HG02973 (cell line): ENCODE measurements around the gene OR6C65.
"Not testable (repeated sequence)": the region's sequence is repeated elsewhere in the genome, so short reads cannot be mapped to it uniquely, and the experiment has no call there.

Source experiments
- ATAC-seq: cut with Tn5 transposase; IDR thresholded peaks from one replicate; pipeline ENCODE4 v1.9.1; 2021; ENCODE audit warnings: moderate library complexity; ENCODE audit not compliant: unreplicated experiment

Gene OR6C65

DNA sequence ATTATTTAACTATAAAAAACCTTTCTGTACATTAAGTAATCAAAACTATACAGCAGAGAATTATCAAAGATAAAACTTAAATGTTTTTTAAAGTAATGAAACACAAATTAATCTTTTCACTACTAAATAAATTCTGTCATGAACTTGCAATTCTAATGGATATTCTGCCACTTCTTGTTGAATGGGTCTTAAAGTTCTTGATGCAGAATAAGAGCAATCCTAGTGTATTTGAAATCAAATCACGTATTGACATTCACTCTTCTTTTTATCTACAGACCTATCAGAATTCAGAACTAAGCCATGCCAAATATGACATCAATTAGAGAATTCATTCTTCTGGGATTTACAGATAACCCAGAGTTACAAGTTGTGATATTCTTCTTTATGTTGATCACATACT is at the start of gene OR6C65:
Gene OR6C65, plus strand, starts transcription at position 301 of the 400 bp plus-strand sequence. Its CDS starts 0 bp downstream, at position 301.
- no peak for ATAC-seq

DNA sequence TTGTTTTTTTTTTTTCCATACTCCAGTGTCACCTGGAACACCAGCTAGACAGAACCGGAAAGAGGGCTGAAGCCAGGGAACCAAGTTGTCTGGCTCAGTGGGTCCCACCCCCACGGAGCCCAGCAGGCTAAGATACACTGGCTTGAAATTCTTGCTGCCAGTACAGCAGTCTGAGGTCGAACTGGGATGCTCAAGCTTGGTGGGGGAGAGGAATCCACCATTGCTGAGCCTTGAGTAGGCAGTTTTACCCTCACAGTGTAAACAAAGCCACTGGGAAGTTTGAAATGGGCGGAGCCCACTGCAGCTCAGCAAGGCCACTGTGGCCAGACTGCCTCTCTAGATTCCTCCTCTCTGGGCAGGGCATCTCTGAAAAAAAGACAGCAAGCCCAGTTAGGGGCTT is 45.0 kb upstream of the OR6C65 start:
- ATAC-seq = not testable (repeated sequence)

DNA sequence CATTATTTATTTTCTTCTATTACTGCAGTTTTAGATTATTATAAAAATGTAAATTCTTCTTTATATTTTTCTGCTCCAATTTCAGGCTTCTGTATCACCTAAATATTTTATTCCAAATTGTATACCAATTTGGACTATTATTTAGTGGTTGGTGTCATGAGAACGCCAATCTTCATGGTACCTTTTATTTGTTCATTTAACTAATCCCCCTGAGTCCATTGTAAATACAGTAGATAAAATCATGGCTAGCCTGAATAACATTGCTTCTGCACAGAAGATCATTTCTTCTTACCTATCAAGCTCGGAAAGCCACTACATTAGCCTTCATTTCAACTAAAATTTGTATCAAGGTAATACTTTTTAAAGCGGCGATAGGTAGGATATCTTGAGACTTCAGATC is 37.7 kb upstream of the OR6C65 start, which contains the start of gene OR6C75:
Gene OR6C75, plus strand, starts transcription at position 301 of the 400 bp plus-strand sequence. CDS start 2,136 bp downstream, outside the sequence.
- no peak for ATAC-seq

DNA sequence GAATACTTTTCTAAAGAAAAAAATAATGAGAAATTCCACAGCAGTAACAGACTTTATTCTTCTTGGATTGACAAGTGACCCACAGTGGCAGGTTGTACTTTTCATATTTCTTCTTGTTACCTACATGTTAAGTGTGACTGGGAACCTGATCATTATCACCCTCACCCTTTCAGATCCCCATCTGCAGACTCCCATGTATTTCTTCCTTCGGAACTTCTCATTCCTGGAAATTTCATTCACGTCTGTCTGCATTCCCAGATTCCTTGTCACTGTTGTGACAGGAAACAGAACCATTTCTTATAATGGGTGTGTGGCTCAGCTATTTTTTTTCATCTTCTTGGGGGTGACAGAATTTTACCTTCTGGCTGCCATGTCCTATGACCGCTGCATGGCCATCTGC is 35.2 kb upstream of the OR6C65 start:
- no peak for ATAC-seq

DNA sequence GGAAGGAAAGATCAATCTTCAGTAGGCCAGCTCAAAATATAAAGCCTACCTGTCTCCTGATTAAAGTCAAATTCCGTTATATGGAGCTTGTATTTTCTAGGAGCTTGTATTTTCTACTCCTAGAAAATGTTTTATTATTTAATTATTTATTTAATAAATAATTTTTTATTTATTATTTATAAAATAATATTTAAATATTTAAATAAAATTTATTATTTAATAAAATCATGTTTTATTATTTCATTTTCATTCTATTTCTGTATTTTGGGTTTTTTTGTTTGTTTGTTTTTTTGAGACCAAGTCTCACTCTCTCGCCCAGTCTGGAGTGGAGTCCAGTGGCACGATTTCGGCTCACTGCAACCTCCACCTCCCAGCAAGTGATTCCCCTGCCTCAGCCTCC is 27.8 kb upstream of the OR6C65 start:
- no peak for ATAC-seq

DNA sequence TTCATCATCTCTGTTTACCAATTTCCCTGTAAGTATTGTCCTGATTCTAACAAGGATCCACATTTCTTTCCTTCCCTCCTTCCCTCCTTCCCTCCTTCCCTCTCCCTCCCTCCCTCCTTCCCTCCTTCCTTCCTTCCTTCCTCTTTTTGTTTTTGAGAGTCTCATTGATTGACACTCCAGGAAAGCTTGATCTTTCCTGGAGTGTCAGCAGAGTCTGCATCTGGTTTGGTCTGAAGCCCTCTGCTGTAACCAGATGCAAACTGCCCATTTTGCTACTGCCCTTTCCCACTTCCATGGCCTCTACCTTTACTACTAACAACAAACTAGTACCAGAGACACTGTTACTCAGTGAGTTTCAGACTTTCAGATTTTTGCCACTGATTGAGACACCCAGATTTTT is 14.4 kb upstream of the OR6C65 start:
- ATAC-seq = no peak

DNA sequence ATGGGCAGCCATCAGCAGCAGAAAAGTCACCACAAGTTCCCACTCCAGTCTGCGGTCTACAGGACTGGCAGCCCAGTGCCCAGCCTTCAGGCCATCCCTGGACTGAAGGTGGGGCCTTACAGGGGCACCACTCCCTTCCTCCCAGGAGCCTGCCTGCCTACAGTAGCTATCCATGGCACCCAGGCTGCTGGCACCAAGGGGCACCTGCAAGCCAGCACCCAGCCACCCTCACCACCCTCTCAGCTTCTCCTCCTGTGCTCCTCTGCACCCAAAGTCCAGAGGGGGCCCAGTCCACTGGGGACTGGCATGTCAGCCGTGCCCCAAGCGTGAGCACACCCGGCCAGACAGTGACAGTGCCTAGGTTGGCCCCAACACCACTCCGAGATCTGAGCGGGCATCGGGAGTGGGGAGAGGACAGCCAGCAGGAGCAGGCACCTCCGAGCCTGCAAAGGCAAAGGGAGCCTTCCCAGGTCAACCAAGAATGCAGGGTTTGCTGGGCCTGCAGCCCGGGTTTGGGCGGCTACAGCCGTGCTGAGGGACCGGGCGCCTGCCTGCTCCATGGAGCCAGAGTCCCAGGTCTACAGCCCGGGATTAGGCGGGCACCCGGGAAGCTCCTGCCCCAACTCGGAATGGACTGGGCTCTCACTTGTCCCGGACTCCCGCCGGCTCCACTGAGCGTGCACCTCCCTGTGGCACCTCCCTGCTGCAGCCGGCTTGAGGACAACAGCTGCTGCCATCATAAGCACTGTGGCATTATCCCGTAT is 8.1 kb upstream of the OR6C65 start:
- ATAC-seq = no peak

DNA sequence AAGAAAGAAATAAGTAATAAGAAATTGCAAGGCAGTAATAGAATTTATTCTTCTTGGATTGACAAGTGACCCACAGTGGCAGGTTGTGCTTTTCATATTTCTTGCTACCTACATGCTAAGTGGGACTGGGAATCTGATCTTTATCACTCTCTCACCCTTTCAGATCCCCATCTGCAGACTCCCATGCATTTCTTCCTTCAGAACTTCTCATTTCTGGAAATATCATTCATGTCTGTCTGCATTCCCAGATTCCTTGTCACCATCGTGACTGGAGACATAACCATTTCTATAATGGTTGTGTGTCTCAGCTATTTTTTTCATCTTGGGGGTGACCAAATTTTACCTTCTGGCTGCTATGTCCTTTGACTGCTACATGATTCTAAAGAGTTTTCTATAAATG is 4.0 kb upstream of the OR6C65 start:
- ATAC-seq = no peak

DNA sequence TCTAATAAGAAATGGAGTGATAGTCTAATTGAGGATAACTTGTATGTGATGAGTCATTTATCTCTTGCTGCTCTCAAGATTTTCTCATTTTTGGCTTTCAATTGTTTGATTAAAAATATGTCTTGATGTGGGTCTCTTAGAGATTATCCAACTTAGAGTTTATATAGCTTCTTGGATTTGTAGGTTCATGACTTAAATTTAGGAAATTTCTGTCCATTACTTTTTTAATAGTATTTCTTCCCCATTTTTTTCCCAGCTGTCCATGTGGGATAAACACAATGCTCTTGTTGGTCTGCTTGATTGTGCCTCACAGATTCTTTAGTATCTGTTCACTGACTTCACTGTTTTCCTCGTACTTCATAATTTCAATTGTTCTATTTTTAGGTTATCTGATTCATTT is 7.5 kb downstream of the OR6C65 start:
- ATAC-seq = no peak

DNA sequence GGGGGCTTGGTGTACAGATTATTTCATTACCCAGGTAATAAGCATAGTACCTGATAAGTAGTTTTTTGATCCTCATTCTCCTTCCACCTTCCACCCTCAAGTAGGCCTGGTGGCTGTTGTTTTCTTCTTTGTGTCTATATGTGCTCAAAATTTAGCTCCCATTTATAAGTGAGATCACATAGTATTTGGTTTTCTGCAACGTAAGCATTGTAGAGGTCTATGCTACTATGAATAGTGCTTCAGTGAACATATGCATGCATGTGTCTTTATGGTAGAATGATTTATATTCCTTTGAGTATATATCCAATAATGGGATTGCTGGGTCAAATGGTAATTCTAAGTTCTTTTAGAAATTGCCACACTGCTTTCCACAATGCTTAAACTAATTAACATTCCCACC is 8.8 kb downstream of the OR6C65 start:
- ATAC-seq = not testable (repeated sequence)

DNA sequence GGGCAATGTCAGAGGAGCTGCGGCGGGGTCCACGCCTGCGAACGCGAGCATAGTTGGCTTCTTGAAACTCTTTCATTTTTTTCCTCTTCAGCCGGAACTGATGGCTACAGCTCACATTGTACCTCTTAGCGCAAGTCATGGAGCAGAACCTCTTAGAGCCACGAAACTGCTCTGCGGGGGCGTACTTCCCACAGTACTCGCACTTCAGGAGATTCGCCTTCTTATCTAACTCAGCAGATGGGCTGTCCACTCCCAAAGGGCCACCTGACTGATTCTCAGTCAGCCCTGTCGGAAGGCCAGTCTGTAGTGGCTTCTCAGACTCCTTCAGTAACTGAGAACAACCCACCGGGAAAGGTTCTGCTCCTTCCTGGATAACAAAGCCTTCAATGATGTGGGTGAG is 11.8 kb downstream of the OR6C65 start:
- not testable (repeated sequence) for ATAC-seq

DNA sequence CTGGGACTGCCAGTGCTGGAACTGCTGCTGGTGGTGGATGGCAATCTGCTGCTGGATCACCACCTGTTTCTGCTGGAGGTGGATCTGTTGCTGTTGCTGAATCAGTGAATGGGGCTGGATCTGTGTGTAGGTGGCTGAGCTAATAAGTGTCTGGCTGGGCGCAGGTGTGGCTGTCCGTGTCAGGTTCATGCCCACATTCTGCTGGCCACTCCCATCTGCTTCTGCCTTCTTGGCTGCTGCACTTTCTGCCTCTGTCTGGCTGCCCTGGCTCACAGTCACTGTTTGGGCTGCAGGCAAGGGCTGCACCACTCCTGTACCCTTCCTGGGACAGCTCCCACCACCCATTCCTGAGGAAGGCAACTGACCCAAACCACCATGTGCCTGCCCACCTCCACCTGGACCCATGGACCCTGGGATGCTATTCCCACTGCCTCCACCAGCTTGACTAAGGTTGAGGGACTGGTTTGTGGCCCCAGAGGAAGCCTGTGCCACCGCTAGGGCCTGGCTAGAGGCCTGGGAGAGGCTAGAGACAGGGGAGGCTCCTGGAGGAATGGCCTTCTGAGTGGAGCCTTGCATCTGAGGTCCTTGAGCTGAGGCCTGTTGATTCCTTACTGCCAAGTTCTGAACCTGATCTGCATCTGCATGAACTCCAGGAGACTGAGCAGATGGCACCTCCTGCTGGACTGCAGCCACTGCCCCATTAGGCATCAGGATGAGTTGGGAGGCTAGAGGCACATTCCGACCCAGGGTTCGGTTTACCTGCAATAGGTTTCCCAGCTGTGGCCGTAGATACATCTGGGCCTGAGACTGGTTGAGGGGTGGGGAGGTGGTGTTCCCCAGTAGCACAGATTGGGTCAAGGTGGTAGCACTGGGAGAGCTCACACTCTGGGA is 13.4 kb downstream of the OR6C65 start:
- not testable (repeated sequence) for ATAC-seq

DNA sequence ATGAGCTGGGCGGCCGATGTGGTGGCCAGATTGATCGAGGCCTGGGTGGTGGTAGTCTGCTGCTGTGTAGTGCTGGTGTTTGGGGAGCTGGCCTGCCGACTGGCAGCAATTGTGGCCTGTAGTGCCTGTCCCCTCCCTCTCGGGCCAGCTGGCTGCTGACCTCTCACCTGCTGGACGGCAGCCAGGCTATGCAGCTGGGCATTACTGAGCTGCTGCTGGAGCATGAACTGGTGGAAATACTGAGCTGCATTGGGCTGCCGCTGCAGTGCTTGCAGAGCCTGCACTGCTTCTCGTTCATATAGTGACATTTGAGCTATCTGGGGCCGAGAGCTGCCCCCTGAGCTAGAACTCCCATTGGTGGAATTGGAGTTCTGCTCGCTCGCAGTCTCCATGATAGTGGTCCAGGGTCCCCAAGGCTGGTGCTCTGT is 14.1 kb downstream of the OR6C65 start:
- ATAC-seq = not testable (repeated sequence)

DNA sequence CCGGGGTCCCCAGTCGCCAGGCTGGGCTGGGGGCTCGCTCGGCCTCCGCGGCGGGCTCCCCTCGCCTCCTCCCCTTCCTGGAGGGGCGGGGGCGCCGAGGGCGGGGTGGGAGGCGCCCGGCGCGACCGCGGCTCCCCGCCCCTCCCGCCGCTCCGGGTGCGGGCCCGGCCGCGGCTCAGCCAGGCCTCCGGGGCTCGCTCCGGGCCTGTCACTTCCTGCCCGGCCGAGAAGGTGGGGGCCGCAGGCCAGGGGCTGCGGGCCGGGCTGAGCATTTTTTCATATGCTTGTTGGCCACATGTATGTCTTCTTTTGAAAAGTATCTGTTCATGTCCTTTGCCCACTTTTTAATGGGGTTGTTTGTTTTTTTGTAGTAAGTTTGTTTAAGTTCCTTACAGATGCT is 14.6 kb downstream of the OR6C65 start:
- not testable (repeated sequence) for ATAC-seq

DNA sequence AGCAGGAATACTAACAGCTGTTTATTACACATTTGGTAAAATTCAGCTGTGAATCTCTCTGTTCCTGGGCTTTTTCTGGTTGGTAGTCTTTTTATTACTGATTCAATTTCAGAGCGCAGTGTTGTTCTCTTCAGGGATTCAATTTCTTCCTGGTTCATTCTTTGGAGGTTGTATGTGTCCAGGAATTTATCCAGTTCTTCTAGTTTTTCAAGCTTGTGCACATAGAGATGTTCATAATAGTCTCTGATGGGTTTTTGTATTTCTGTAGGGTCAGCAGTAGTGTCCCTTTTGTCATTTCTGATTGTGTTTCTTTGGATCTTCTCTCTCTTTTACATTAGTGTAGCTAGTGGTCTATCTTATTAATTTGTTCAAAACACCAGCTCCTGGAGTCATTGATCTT is 16.6 kb downstream of the OR6C65 start:
- ATAC-seq = no peak

DNA sequence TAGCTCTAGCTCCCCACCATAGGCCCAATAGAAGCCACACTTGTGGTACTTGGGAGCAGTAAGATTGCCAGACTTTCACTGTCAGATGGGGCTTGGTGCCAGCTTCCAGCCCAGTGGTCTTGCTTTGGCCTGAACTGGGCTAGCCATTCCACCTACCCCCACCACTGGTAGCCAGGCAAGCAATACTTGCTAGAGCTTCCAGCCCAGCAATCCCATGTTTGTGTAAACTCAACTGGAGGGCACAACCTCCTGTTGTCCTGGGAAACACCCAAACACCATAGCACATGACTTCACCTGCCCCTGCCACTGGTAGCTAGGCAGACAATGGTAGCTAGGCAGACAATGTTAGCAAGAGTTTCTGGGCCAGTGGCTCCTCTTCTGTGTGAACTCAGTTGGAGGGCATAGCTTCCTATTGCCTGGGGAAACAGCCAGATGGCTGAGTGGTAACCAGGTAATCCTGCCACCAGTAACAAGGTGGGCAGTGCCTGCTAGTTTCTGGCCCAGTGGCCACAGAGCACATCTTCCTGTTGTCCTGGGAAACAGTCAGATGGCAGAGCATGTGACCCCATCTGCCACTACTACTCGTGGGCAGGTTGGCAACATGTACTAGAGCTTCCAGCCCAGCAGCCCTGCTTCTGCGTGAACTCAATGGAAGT is 20.1 kb downstream of the OR6C65 start:
- no peak for ATAC-seq

DNA sequence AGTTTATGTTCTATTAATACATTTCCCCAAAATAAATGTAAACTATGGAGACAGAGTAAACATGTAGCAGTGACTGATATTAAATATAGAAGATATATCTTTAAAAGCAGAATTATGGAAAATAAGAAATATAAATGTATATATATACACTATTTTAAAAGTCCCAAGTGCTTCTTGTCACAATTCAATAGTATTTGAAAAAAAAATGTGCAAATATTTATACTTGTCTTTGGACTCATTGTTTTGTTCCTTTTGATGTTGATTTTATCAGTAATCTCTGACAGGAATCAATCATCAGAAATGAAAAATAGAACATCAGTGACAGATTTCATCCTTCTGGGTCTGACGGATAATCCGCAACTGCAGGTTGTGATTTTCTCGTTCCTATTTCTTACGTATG is 25.6 kb downstream of the OR6C65 start, which contains the start of gene OR6C76:
Gene OR6C76, plus strand, starts transcription at position 301 of the 400 bp plus-strand sequence. Its CDS starts 0 bp downstream, at position 301.
- ATAC-seq = no peak

DNA sequence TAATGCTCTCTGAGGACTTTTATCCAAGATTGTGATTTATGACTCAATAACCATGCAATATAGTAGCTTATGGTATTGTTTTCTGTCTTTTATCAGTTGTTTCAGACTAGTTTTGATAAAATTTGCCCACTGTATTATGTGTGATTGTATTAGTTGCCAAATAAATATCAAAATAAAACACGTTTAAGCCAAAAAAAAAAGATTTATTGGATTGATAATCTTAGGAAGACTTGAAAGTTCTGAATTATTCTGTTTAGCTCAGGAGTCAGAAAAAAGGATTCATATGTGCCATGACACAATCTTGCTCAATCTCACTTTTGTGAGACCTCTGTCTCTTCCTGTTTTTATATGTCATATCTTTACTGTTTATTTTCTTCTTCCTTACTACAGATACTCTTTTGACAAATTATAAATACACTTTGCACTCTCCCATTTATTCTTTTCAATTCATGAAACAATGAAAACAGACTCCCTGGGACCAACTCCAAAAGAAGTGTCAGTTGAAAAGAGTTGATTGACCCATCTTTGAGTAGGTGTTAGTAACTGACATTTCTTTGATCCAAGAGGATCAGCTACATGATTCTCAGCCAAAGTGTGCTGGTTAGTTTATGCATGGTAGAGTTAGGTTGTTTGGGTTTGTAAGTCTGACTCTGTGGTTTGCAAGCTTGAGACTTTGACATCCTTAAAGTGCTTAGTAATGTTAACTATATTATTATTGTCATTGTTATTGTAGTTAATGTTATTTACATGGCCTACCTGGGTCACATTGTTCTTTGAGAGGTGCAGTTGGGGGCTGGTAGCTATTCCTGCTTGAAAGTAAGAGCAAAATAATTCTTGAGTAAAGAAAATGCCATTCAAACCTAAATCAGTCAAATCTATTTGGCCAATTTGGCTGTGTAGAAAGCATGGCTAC is 28.3 kb downstream of the OR6C65 start:
- no peak for ATAC-seq

DNA sequence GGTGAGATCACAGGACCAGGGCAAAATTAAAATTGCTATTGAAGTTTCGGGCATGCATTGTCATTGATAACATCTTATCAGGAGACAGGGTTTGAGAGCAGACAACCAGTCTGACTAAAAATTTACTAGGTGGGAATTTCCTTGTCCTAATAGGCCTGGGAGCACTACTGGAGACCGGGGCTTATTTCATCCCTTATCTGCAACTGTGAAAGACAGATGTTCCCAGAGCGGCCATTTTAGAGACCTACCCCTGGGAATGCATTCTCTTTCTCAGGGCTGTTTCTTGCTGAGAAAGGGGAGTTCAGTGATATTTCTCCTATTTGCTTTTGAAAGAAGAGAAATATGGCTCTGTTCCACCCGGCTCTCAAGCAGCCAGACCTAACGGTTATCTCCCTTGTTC is 40.9 kb downstream of the OR6C65 start:
- not testable (repeated sequence) for ATAC-seq

DNA sequence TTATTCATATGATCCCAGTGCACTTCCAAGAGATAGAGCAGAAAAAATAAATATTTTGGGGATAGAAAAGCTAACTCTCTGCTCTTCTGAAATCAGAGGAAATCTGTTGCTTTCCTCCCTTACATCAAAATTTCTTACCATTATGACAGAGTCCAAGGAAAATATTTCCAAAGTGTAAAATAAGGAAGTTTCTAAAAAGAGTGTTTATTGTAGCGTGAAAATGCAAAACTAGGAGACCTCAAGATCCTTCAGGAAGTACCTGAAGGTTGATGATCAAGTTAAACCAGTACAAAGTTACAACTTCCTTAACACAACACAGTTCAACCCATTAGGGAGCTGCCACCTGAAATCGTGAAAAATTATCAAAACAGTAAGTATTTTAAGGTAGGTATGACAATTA is 43.4 kb downstream of the OR6C65 start, which contains the start of gene OR6C2:
Gene OR6C2, plus strand, starts transcription at position 301 of the 400 bp plus-strand sequence. CDS start 8,138 bp downstream, outside the sequence.
- ATAC-seq = no peak
